Spleen (tissue), 11 donors: ENCODE measurements around the gene TMEM170B. TPM values are rescaled to one million over a fixed set of nuclear protein-coding genes. Genes with fewer than 3 reads are reported as not detected.

ENCODE experiments used
- DNase-seq: peaks from one replicate; pipeline ENCODE4 v3.0.0-alpha.2; 2020
- H3K27ac ChIP-seq, 8 donors: fragments of 200-600 bp; sonication (generic) in 7 of 8; 1 replicate in 4 of 8; 2 replicates in 4 of 8; pipeline versions ENCODE4 v1.5.0 to v1.8.0; 2016 to 2021; ENCODE audit warnings: inconsistent platforms in 4 of 8, mild to moderate bottlenecking in 4 of 8, moderate library complexity in 1 of 8
- H3K27me3 ChIP-seq, 7 donors: fragments of 200-600 bp; sonication (generic) in 6 of 7; replicated peaks in 1 of 7; 1 replicate in 4 of 7; 2 replicates in 3 of 7; pipeline versions ENCODE4 v1.5.0 to v1.8.0; 2016 to 2021; ENCODE audit warnings: inconsistent platforms in 3 of 7, mild to moderate bottlenecking in 1 of 7
- H3K36me3 ChIP-seq, 6 donors: fragments of 200-600 bp; sonication (generic) in 5 of 6; 1 replicate in 4 of 6; 2 replicates in 2 of 6; pipeline versions ENCODE4 v1.5.0 to v1.8.0; 2016 to 2021; ENCODE audit warnings: inconsistent platforms in 2 of 6
- H3K4me1 ChIP-seq, 6 donors: fragments of 200-600 bp; sonication (generic) in 5 of 6; 1 replicate in 3 of 6; 2 replicates in 3 of 6; pipeline versions ENCODE4 v1.5.0 to v1.8.0; 2016 to 2021; ENCODE audit warnings: inconsistent platforms in 3 of 6
- H3K4me3 ChIP-seq, 8 donors: fragments of 200-600 bp; sonication (generic) in 7 of 8; 1 replicate in 4 of 8; 2 replicates in 4 of 8; pipeline versions ENCODE4 v1.5.0 to v1.8.0; 2016 to 2021; ENCODE audit warnings: inconsistent platforms in 4 of 8, mild to moderate bottlenecking in 4 of 8, moderate library complexity in 2 of 8
- H3K9me3 ChIP-seq, 8 donors: fragments of 200-600 bp; sonication (generic) in 7 of 8; 1 replicate in 4 of 8; 2 replicates in 4 of 8; pipeline versions ENCODE4 v1.5.0 to v1.8.0; 2016 to 2021; ENCODE audit warnings: inconsistent platforms in 4 of 8
- CTCF ChIP-seq, 11 experiments: fragments of 200-600 bp in 7 of 11; fragments of 450-650 bp in 4 of 11; sonication (generic) in 4 of 11; IDR thresholded peaks in 8 of 11; conservative IDR thresholded peaks in 3 of 11; 1 replicate in 7 of 11; 2 replicates in 4 of 11; pipeline versions ENCODE4 v1.4.0 to v1.8.0; 2016 to 2021; ENCODE audit warnings: antibody characterized with exemption in 11 of 11, inconsistent platforms in 4 of 11, mild to moderate bottlenecking in 1 of 11
- POLR2A ChIP-seq, 3 donors: fragments of 450-650 bp; IDR thresholded peaks; one replicate each; pipeline ENCODE4 v1.5.1; 2017; ENCODE audit warnings: antibody characterized with exemption in 3 of 3, mild to moderate bottlenecking in 1 of 3
- POLR2AphosphoS5 ChIP-seq, 3 donors: sonication (generic); formaldehyde crosslinking; IDR thresholded peaks; one replicate each; pipeline ENCODE4 v1.5.1; 2017; ENCODE audit warnings: antibody characterized with exemption in 3 of 3
- WGBS, 5 donors: extraction: QIAGEN DNeasy Blood & Tissue Kit in 3 of 5; methylation state at CpG; one replicate each; pipeline versions ENCODE4 v1.1.5 to v1.1.7; 2013 to 2018; 5-methylcytosine and 5-hydroxymethylcytosine counted together
- intact Hi-C: fragments of 100-400 bp; cut with DNase I; formaldehyde crosslinking; loops from one replicate; pipeline ENCODE4 v1.15.0; 2023; ENCODE audit warnings: low total_unique reads
- polyA plus RNA-seq, 3 donors: library from polyadenylated mRNA; stranded (reverse); fragments of 200-250 nt; gene quantifications; one replicate each; pipeline ENCODE4 v1.2.1, GENCODE V29; 2013
- total RNA-seq, 7 donors: library from RNA; depleted of rRNA in 3 of 7; stranded (reverse); fragments of >200 nt in 3 of 7; fragmentation: NEBNext Ultra II Directional in 4 of 7; extraction: Animal tissue kit (Norgen Biotek cat#: 25700) in 4 of 7; gene quantifications; one replicate each; pipeline versions ENCODE4 v1.1.0 to v1.2.1, GENCODE V29; 2016 to 2021
- donor health status: healthy with polysubstance abuse.
- donor health status: DM: no; HTN: no; CAD: no; lungs with moderate emphysema.
- donor health status: DM: no; HTN: no; CAD: no.
- donor health status: Bipolar disorder and iron deficiency.
- donor health status: healthy.
- donor health status: DM: no; HTN: no; CAD: no.
- donor health status: DM: yes; HTN: yes; CAD: no.

The TMEM170B gene
- total and polyA plus RNA-seq, 10 donors = 1.2 to 19.8 (median 7.6) TPM

GRCh38 chr6:11515763-11516162 is 21.8 kb upstream of the TMEM170B start:
- TF ChIP-seq POLR2AphosphoS5 (IDR thresholded peaks at IDR 0.05) (no peak), POLR2A (IDR thresholded peaks at IDR 0.05) (no peak), CTCF (IDR thresholded peaks at IDR 0.05 in 8 of 11, conservative IDR thresholded peaks at IDR 0.05 in 3 of 11) (no peak)
- DNase-seq = no peak
- Histone ChIP-seq H3K27me3 (no peaks in the 10 kb centered on the region), H3K9me3 (peaks cover 0 to 17% (median 13%) of the 10 kb centered on the region in 8 donors), H3K36me3 (no peaks in the 10 kb centered on the region), H3K27ac (no peak overlapping the region), H3K4me3 (no peak overlapping the region), H3K4me1 (peaks cover 0 to 28% (median 10%) of the 10 kb centered on the region in 6 donors)
- 62 to 75% (median 70%) methylated on average over 3 of the region's 3 CpGs for WGBS, 5 donors
- intact Hi-C loops = no loop called here

- Histone ChIP-seq H3K9me3 (peaks cover 0 to 7% (median 5%) of the 10 kb centered on the region in 8 donors), H3K4me3 (no peak overlapping the region), H3K27me3 (no peaks in the 10 kb centered on the region), H3K4me1 (peaks cover 0 to 58% (median 13%) of the 10 kb centered on the region in 6 donors), H3K36me3 (no peaks in the 10 kb centered on the region), H3K27ac (peak overlapping the region in 4 of 8 donors; percentile 22 to 89 (median 31))
- intact Hi-C loops = no loop called here
- 86 to 95% (median 88%) methylated on average over 4 of the region's 4 CpGs for WGBS, 5 donors
- TF ChIP-seq POLR2AphosphoS5 (IDR thresholded peaks at IDR 0.05) (no peak), CTCF (IDR thresholded peaks at IDR 0.05 in 8 of 11, conservative IDR thresholded peaks at IDR 0.05 in 3 of 11) (no peak), POLR2A (IDR thresholded peaks at IDR 0.05) (no peak)
- DNase-seq = no peak
Measured at GRCh38 chr6:11522812-11523605, 14.5 kb upstream of the TMEM170B start.

- Histone ChIP-seq H3K4me3 (peak overlapping the region in 1 of 8 donors; percentile 18), H3K9me3 (no peaks in the 10 kb centered on the region), H3K27ac (peak overlapping the region in 6 of 8 donors; percentile 65 to 89 (median 77)), H3K27me3 (no peaks in the 10 kb centered on the region), H3K4me1 (peaks cover 0 to 38% (median 3%) of the 10 kb centered on the region in 6 donors), H3K36me3 (no peaks in the 10 kb centered on the region)
- intact Hi-C loops = no loop called here
- TF ChIP-seq POLR2A (IDR thresholded peaks at IDR 0.05) = no peak
- TF ChIP-seq CTCF (IDR thresholded peaks at IDR 0.05 in 8 of 11, conservative IDR thresholded peaks at IDR 0.05 in 3 of 11) = no peak
- peak in 1 of 3 donors; percentile 81 for TF ChIP-seq POLR2AphosphoS5 (IDR thresholded peaks at IDR 0.05)
- no peak for DNase-seq
- 36 to 66% (median 45%) methylated on average over 2 of the region's 2 CpGs for WGBS, 5 donors
Measured at GRCh38 chr6:11525468-11526155, 11.9 kb upstream of the TMEM170B start.

GRCh38 chr6:11526156-11526505 is 11.4 kb upstream of the TMEM170B start:
- H3K4me3 ChIP-seq = peak overlapping the region in 1 of 8 donors; percentile 18
- DNase-seq = no peak
- no peaks in the 10 kb centered on the region for H3K36me3 ChIP-seq
- no peaks in the 10 kb centered on the region for H3K9me3 ChIP-seq
- peaks cover 0 to 36% (median 3%) of the 10 kb centered on the region in 6 donors for H3K4me1 ChIP-seq
- H3K27me3 ChIP-seq = no peaks in the 10 kb centered on the region
- WGBS, 5 donors = 66 to 91% (median 75%) methylated on average over 3 of the region's 3 CpGs
- intact Hi-C loops = no loop called here
- H3K27ac ChIP-seq = peak overlapping the region in 6 of 8 donors; percentile 65 to 89 (median 77)
- no peak for TF ChIP-seq POLR2A (IDR thresholded peaks at IDR 0.05)
- TF ChIP-seq CTCF (IDR thresholded peaks at IDR 0.05 in 8 of 11, conservative IDR thresholded peaks at IDR 0.05 in 3 of 11) = no peak
- TF ChIP-seq POLR2AphosphoS5 (IDR thresholded peaks at IDR 0.05) = no peak
